SJCRH30 (cell line): ENCODE results near the gene RFX3. TPM values are rescaled to one million over a fixed set of nuclear protein-coding genes. Genes with fewer than 3 reads are reported as not detected.

ENCODE experiments used
- DNase-seq, 2 experiments: peaks; one replicate each; pipeline ENCODE4 v3.0.0-alpha.2; 2015 to 2020
- H3K27ac ChIP-seq: fragments of 250-450 bp; sonication (Bioruptor Pico); 2 replicates; pipeline ENCODE4 v1.5.1; 2020; ENCODE audit warnings: mild to moderate bottlenecking, moderate library complexity
- H3K27me3 ChIP-seq: fragments of 250-450 bp; sonication (Bioruptor Pico); 2 replicates; pipeline ENCODE4 v1.5.1; 2020; ENCODE audit warnings: mild to moderate bottlenecking, moderate library complexity
- H3K36me3 ChIP-seq: fragments of 250-450 bp; sonication (Bioruptor Pico); 2 replicates; pipeline ENCODE4 v1.5.1; 2020; ENCODE audit warnings: mild to moderate bottlenecking, moderate library complexity
- H3K4me1 ChIP-seq: fragments of 250-450 bp; sonication (Bioruptor Pico); 2 replicates; pipeline ENCODE4 v1.5.1; 2020; ENCODE audit warnings: mild to moderate bottlenecking, moderate library complexity
- H3K4me3 ChIP-seq: fragments of 250-450 bp; sonication (Bioruptor Pico); 2 replicates; pipeline ENCODE4 v1.5.1; 2020; ENCODE audit warnings: mild to moderate bottlenecking, moderate library complexity
- H3K9me3 ChIP-seq: fragments of 250-450 bp; sonication (Bioruptor Pico); replicated peaks from 2 replicates; pipeline ENCODE4 v1.5.1; 2020; ENCODE audit warnings: mild to moderate bottlenecking, moderate library complexity
- total RNA-seq: library from RNA; depleted of rRNA; stranded (reverse); fragments of >200 nt; shearing (Covaris generic); gene quantifications from 2 replicates; pipeline ENCODE4 v1.2.3, GENCODE V29; 2014

Gene RFX3
- total RNA-seq, 1 experiment from 2014 or later = 5.1 TPM

DNA sequence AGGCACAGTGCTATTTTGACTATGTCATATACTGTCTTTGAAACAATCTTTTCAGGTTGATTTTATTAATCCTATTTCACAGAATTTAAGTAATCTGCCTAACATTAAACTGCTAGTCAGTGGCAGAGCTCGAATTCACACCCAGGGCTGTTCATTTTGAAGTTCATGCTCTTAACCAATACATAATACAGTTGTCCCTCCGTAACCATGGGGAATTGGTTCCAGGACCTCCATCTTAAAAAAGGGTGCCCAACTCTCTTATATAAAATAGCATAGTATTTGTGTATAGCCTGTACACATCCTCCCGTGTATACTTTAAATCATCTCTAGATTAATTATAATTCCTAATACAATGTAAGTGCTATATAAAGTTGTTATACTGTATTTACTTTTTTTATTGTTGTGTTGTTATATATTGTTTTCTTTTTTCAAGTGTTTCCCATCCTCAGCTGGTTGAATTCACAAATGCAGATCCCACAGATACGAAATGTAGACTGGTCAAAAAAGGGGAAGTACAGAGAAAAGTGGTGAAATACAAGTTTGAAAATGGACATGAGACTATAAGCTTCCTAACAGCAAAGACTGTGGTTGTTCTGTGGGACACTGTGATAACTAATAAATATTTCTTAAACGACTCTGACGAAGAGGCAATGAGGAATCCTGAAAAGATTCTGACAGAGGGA lies 18.3 kb downstream of the RFX3 start:
- H3K4me3 ChIP-seq = no peak overlapping the region
- H3K36me3 ChIP-seq = no peaks in the 10 kb centered on the region
- peaks cover 8% of the 10 kb centered on the region; the same call in 1 of the 2 replicates for H3K4me1 ChIP-seq
- no peaks in the 10 kb centered on the region for H3K9me3 ChIP-seq
- no peak overlapping the region for H3K27ac ChIP-seq
- no peaks in the 10 kb centered on the region for H3K27me3 ChIP-seq
- no peak for DNase-seq

DNA sequence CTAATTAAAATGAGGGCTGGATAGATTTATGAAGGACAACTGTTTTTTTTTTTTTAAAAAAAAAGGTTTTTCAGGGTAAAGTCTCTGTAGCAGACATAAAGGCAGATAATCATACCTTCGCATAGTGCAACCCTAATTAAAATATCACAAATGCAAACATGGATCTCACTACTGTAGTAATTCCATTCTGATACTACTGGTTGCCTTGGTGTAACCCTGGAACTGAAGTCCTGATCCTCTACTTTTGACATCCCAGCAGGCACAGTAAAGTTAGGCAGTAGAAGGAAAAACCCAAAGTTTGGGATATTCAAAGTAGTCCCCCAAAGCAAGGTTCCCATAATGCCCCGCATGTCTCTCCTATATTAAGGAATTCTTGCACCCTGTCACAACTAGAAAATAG lies 19.6 kb downstream of the RFX3 start:
- Histone ChIP-seq H3K36me3 (no peaks in the 10 kb centered on the region), H3K9me3 (no peaks in the 10 kb centered on the region), H3K4me1 (peaks cover 8% of the 10 kb centered on the region; the same call in 1 of the 2 replicates), H3K4me3 (no peak overlapping the region), H3K27ac (no peak overlapping the region), H3K27me3 (no peaks in the 10 kb centered on the region)
- DNase-seq = no peak

DNA sequence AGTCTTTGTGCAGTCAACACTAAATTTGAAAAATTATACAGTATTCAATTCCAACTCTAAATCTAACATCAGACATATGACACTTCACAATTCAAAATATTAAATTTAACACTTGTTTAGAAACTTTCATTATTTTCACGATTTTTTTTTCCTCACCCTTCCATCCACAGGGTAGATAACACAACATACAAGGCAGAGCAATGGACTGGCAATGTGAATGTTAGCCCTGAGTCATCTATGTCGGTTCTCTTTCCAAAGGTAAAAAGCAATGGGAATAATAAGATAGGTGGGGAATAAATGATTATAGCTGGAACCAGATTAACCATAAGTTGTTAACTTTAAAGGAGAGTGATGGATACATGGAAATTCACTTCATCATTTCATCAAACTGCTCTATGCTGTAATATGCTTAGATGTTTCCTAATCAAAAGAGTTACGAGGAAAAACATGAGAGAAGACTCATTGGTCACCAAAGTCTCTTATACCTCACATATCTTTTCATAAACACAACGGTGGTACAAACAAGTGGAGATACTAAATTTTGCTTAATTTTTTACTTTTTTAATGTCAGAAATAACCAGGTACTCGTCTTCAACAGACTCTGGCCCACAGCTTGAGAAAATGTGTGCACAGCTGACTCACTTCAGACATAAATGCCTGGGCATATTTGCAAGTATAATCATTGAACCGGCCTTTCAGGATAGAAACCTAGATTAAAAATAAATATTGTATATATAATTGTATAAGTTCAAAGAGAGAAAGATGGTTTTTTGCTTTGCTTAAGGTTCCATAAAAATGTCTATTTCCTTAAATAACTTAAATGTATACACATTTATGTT lies 23.0 kb downstream of the RFX3 start:
- Histone ChIP-seq H3K27ac (no peak overlapping the region), H3K4me1 (no peaks in the 10 kb centered on the region), H3K27me3 (no peaks in the 10 kb centered on the region), H3K9me3 (no peaks in the 10 kb centered on the region), H3K36me3 (no peaks in the 10 kb centered on the region), H3K4me3 (no peak overlapping the region)
- no peak for DNase-seq

DNA sequence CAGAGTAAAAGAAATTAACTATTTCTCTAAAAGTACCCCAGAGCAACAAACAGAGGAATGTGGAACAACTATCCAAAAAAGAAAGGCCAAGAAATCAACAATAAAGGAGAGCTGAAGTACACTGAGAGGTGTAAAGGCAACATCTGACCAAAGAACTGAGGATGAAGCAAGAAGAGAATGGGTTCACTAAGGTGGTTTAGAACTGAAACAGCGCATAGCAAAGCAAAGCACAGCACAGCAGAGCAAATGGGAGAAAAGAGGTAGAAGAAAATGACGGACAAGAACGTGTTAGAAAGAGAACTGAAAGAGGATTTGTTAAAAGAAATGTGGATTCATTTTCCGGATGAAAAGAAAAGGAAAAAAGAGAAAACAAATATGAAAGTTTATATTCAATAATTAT lies 25.8 kb downstream of the RFX3 start:
- Histone ChIP-seq H3K36me3 (no peaks in the 10 kb centered on the region), H3K9me3 (no peaks in the 10 kb centered on the region), H3K4me1 (no peaks in the 10 kb centered on the region; the same call in 1 of the 2 replicates), H3K4me3 (no peak overlapping the region), H3K27me3 (no peaks in the 10 kb centered on the region), H3K27ac (no peak overlapping the region)
- no peak for DNase-seq

DNA sequence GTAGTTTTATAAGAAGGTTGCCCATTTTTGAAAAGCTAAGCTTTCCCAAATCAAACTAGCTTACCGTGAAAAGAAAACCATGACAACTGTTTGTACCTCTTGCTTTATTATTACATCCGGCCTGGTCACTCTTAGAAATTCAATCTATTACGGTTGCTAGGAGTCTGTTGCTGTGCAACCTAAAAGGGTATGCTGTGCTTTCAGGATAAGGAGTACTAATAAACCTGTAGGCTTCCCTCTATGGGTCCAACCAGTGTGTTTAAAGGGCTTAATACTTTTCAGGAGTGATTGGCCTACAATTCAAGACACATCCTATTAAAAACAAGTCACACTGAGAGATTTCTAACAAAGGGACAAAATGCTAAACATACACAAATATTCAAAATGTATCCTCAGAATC lies 27.1 kb downstream of the RFX3 start:
- no peaks in the 10 kb centered on the region for H3K36me3 ChIP-seq
- no peaks in the 10 kb centered on the region for H3K27me3 ChIP-seq
- no peak overlapping the region; the same call in 1 of the 2 replicates for H3K27ac ChIP-seq
- peak in 1 of 2 experiments; percentile 43 for DNase-seq
- H3K4me1 ChIP-seq = no peaks in the 10 kb centered on the region; the same call in 1 of the 2 replicates
- no peak overlapping the region for H3K4me3 ChIP-seq
- no peaks in the 10 kb centered on the region for H3K9me3 ChIP-seq

DNA sequence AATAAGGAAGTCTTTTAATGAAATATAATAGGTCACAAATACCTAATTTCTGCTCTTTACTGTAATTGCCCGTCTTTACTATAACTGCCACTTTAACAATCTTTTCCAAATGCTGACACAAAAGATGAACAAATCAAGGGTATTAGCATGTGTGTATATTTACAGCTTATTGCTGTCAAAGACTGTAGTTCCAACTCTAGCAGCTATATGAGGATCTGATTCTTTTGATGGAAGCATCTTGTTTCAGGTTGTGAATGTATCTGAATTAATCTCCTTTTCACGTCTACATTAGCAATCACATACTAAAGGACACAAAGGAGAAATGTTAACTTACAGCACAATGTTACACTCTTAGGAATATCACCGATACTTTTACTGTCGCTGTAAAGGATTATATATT lies 27.9 kb downstream of the RFX3 start:
- H3K27ac ChIP-seq = no peak overlapping the region
- no peaks in the 10 kb centered on the region for H3K27me3 ChIP-seq
- DNase-seq = no peak
- no peaks in the 10 kb centered on the region for H3K36me3 ChIP-seq
- H3K4me1 ChIP-seq = no peaks in the 10 kb centered on the region; the same call in 1 of the 2 replicates
- H3K9me3 ChIP-seq = no peaks in the 10 kb centered on the region
- H3K4me3 ChIP-seq = no peak overlapping the region

DNA sequence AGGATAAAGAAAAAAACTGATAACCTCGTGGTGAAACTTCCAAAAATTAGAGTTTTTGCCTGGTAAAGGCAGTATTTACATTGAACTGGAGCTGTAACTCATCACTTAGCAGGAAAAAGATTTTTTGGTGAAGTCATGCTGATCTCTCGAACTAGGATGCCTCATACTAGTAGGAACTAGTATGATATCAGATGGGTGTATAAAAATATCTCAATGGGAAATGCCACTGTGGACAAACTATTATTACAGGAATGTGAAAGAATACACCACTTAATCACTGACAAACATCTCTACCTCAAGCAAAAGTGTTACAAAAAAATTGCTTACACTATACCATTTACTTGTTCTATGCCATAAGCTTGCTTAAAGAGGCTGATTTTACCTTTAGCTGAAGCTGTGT lies 28.4 kb downstream of the RFX3 start:
- no peaks in the 10 kb centered on the region for H3K36me3 ChIP-seq
- no peaks in the 10 kb centered on the region for H3K9me3 ChIP-seq
- H3K4me3 ChIP-seq = no peak overlapping the region
- no peaks in the 10 kb centered on the region; the same call in 1 of the 2 replicates for H3K4me1 ChIP-seq
- H3K27ac ChIP-seq = no peak overlapping the region
- no peak for DNase-seq
- H3K27me3 ChIP-seq = no peaks in the 10 kb centered on the region

DNA sequence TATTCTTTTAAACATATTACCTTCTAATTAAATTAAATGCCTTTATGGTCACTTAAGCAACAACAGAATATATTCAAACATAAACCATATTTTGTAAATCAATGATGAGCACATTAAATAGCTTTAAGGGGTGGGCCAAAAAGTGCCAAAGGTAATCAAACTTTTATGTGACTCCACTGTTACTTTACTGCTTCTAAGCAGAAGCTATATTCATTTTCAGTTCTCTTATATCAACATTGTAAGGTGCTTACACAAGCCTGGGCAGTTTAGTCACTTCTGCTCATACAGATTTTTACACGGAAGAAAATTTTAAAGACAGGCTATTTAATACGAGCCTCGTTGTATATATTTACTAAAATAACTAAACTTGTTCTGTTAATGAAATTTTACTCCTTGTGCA lies 29.9 kb downstream of the RFX3 start:
- Histone ChIP-seq H3K27ac (no peak overlapping the region), H3K36me3 (no peaks in the 10 kb centered on the region), H3K27me3 (no peaks in the 10 kb centered on the region), H3K9me3 (no peaks in the 10 kb centered on the region), H3K4me3 (no peak overlapping the region), H3K4me1 (no peaks in the 10 kb centered on the region; the same call in 1 of the 2 replicates)
- no peak for DNase-seq

DNA sequence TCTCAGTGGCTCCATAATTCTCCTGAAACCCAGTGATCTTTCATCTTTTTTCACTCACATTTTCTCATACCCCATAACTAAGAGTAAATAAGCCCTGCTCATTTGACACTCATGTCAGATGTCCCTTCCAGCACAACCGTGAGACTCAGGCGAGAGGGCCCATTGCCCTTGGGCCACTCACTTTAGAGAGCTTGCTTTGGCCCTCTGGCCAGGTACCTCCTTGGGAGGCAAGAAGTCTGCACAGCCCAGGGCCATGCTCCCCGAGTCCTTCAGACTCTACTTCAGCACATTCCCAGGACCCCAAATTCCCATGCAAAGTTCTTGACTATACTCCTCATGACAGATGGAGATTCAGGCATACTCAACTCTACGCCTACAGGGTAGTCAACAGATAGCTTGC lies 33.6 kb downstream of the RFX3 start:
- no peak overlapping the region for H3K27ac ChIP-seq
- no peaks in the 10 kb centered on the region for H3K27me3 ChIP-seq
- no peak overlapping the region for H3K4me3 ChIP-seq
- DNase-seq = no peak
- H3K4me1 ChIP-seq = no peaks in the 10 kb centered on the region
- no peaks in the 10 kb centered on the region for H3K36me3 ChIP-seq
- H3K9me3 ChIP-seq = no peaks in the 10 kb centered on the region

DNA sequence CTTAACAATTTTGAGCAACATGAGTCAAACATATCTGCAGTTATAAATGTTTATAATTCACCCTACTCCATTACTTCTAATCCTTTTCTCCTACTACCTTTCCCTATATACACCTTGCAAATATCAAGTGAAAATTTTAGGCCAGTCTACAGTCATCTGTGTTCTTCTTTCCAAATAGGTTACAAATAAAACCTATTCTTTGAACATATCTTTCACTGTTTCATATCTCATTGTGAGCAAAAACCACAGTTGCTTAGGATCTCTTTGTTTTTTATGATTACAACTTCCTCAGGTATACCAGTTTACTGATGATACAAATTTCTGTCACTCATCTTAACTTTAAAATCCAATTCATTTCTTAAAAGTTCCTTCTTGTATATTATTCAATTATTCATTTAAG lies 34.4 kb downstream of the RFX3 start:
- no peak for DNase-seq
- H3K4me1 ChIP-seq = no peaks in the 10 kb centered on the region

DNA sequence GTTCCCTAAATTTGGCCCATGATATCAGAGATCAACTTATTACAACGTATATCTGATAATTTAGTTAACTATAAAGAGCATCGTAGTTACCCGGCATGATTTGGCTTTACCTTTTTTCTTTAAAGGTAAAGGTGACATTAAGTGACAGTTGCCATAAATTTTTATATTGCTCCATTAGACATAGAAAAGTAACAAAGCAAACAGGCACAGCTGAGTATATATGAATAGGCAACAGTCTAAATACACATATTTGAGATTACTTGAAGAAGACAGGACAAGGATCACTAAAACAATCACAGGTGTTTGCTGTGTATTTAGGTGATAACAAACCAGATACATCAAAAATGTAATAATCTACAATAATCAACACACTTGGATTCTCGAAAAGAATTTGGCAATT lies 34.8 kb downstream of the RFX3 start:
- DNase-seq = no peak
- Histone ChIP-seq H3K27me3 (no peaks in the 10 kb centered on the region), H3K27ac (no peak overlapping the region), H3K4me3 (no peak overlapping the region), H3K9me3 (no peaks in the 10 kb centered on the region), H3K4me1 (no peaks in the 10 kb centered on the region), H3K36me3 (no peaks in the 10 kb centered on the region)

More for the DNA sequence above, 34.4 kb downstream of the RFX3 start:
- Histone ChIP-seq H3K4me3 (no peak overlapping the region), H3K36me3 (no peaks in the 10 kb centered on the region), H3K27me3 (no peaks in the 10 kb centered on the region), H3K27ac (no peak overlapping the region), H3K9me3 (no peaks in the 10 kb centered on the region)

DNA sequence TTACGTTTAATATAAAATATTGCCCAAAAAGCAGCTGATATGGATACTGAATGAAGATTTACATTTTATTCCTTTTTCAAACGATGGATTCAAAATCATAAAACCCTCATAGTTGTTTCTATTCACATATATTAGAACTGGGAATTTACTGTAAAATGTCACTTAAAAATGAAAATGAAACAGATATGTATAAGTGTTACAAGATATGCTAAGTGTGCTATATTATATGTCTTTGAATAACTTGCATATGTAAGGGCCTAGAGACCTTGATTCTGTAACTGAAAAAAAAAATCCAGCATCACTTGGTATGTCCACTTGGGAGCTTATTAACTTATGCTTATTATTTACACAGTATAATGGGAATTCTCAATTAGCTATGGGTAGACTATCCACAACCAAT lies 43.2 kb downstream of the RFX3 start:
- no peak overlapping the region; the same call in 1 of the 2 replicates for H3K27ac ChIP-seq
- no peaks in the 10 kb centered on the region for H3K27me3 ChIP-seq
- no peak for DNase-seq
- H3K4me1 ChIP-seq = peaks cover 7% of the 10 kb centered on the region; the same call in 1 of the 2 replicates
- no peak overlapping the region for H3K4me3 ChIP-seq
- no peaks in the 10 kb centered on the region for H3K9me3 ChIP-seq
- peaks cover 2% of the 10 kb centered on the region; the same call in 1 of the 2 replicates for H3K36me3 ChIP-seq

DNA sequence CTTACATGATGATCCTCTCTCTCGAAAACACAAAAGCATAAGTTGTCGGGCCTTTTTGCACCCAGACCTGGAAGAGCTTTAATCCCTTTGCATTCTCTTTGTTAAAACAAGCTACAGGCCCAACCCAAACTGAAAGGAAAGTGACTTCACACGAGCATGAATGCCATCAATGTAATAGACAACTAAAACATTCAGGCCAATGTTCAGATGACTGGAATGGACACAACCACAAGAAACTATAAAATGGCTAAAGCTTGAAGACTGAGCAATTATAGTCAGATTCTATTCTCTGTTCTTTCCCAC lies 45.5 kb downstream of the RFX3 start:
- DNase-seq = no peak

DNA sequence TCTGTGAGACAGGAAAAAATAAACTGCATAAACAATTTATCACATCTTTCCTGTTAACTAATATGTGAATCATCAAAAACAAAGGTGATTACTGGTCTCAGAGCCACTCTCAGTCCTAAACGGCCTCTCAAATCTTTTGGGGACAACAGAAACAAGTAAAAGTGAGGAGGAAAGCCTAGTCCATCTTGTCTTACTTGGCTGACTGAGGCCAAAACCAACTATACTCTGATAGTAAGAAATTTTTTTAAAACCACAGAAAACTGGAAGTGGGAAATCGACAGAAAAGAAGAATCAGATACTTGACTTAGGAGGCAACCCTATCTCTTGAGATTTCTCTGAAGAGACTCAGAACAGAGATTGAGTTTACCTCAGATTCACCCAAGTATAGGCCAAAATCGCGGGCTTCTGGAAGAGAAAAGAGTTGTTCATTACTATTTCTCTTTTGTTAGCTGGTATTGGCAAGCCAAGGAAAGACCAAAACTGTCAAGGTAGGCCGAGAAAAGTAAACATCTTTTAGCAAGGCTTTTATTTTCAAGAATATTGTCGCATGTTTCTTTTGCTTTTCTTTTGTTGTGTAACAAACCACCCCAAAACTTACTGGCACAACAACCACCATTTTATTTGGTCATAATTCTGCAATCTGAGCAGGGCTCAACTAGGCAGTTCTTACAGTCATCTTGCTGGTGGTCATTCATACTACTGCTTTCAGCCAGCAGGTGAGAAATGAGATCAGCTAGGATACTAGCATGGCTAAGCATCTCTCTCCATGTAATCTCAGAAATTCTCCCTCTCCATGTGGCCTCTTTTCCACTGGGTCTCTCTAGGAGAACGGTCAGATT lies 46.1 kb downstream of the RFX3 start:
- H3K27ac ChIP-seq = no peak overlapping the region
- no peak overlapping the region for H3K4me3 ChIP-seq
- H3K4me1 ChIP-seq = peaks cover 7% of the 10 kb centered on the region; the same call in 1 of the 2 replicates
- no peaks in the 10 kb centered on the region for H3K9me3 ChIP-seq
- no peaks in the 10 kb centered on the region for H3K27me3 ChIP-seq
- DNase-seq = no peak
- H3K36me3 ChIP-seq = peaks cover 3% of the 10 kb centered on the region; the same call in 1 of the 2 replicates

More for the DNA sequence above, 45.5 kb downstream of the RFX3 start:
- Histone ChIP-seq H3K9me3 (no peaks in the 10 kb centered on the region), H3K27ac (no peak overlapping the region), H3K36me3 (peaks cover 3% of the 10 kb centered on the region; the same call in 1 of the 2 replicates), H3K4me1 (peaks cover 7% of the 10 kb centered on the region; the same call in 1 of the 2 replicates), H3K27me3 (no peaks in the 10 kb centered on the region), H3K4me3 (no peak overlapping the region)
